ENCODE measurements around the gene LRRC28. TPM values are rescaled to one million over a fixed set of nuclear protein-coding genes. Genes with fewer than 3 reads are reported as not detected.

LRRC28 gene
- total RNA-seq, 2 donors from 2014 or later, result 21.3 to 27.7 TPM

- Mint-ChIP-seq H3K27ac (no peak overlapping the region), H3K36me3 (no peaks in the 10 kb centered on the region), H3K9me3 (no peaks in the 10 kb centered on the region)
- DNase-seq (ENCODE audit: low spot score in 2 of 2) (no peak), ATAC-seq (no peak)
These were observed 9.5 kb upstream of the LRRC28 start for GRCh38 chr15:99241752-99242151.

- Mint-ChIP-seq H3K9me3 (no peaks in the 10 kb centered on the region), H3K27ac (no peak overlapping the region), H3K36me3 (no peaks in the 10 kb centered on the region)
- ATAC-seq (no peak), DNase-seq (ENCODE audit: low spot score in 2 of 2) (no peak)
These were observed 7.0 kb upstream of the LRRC28 start for GRCh38 chr15:99244306-99244705.

- H3K36me3 Mint-ChIP-seq, result peaks cover 6% of the 10 kb centered on the region in 2 donors
- no peak overlapping the region for H3K27ac Mint-ChIP-seq
- H3K9me3 Mint-ChIP-seq, result no peaks in the 10 kb centered on the region
- ATAC-seq, result no peak
- no peak for DNase-seq (ENCODE audit: low spot score in 2 of 2)
These were observed 4.2 kb upstream of the LRRC28 start for GRCh38 chr15:99247062-99247461.

GRCh38 chr15:99248000-99248715 is 3.1 kb upstream of the LRRC28 start:
- ATAC-seq (no peak), DNase-seq (ENCODE audit: low spot score in 2 of 2) (no peak)
- no peak overlapping the region for H3K27ac Mint-ChIP-seq
- no peaks in the 10 kb centered on the region for H3K9me3 Mint-ChIP-seq
- peaks cover 6% of the 10 kb centered on the region in 2 donors for H3K36me3 Mint-ChIP-seq

GRCh38 chr15:99249270-99249841 is 1.9 kb upstream of the LRRC28 start, which contains the start of gene TTC23:
TTC23 (minus strand) TSS chr15:99249581; CDS start chr15:99228712, 20,869 bp downstream.
- H3K27ac Mint-ChIP-seq, result peak within 1 kb of the TSS in 1 of 2 donors; percentile 96
- DNase-seq (ENCODE audit: low spot score in 2 of 2), result no peak
- no peaks in the 10 kb centered on the region for H3K9me3 Mint-ChIP-seq
- peaks cover 6% of the 10 kb centered on the region in 2 donors for H3K36me3 Mint-ChIP-seq
- no peak for ATAC-seq

GRCh38 chr15:99250001-99250400 is 1.3 kb upstream of the LRRC28 start:
- ATAC-seq (no peak), DNase-seq (ENCODE audit: low spot score in 2 of 2) (no peak)
- no peak overlapping the region for H3K27ac Mint-ChIP-seq
- H3K9me3 Mint-ChIP-seq, result no peaks in the 10 kb centered on the region
- H3K36me3 Mint-ChIP-seq, result peaks cover 6% of the 10 kb centered on the region in 2 donors

GRCh38 chr15:99250494-99250856 is 806 bp upstream of the LRRC28 start:
- no peak for ATAC-seq
- no peaks in the 10 kb centered on the region for H3K9me3 Mint-ChIP-seq
- H3K36me3 Mint-ChIP-seq, result peaks cover 6% of the 10 kb centered on the region in 2 donors
- H3K27ac Mint-ChIP-seq, result peak overlapping the region; percentile 79 to 96
- DNase-seq (ENCODE audit: low spot score in 2 of 2), result no peak

- Mint-ChIP-seq H3K27ac (no peak overlapping the region), H3K9me3 (no peaks in the 10 kb centered on the region), H3K36me3 (peaks cover 8 to 13% of the 10 kb centered on the region in 2 donors)
- no peak for ATAC-seq
- DNase-seq (ENCODE audit: low spot score in 2 of 2), result no peak
These were observed 1.0 kb downstream of the LRRC28 start for GRCh38 chr15:99252326-99252725.

- H3K36me3 Mint-ChIP-seq, result peaks cover 18 to 19% of the 10 kb centered on the region in 2 donors
- ATAC-seq (no peak), DNase-seq (ENCODE audit: low spot score in 2 of 2) (no peak)
- no peaks in the 10 kb centered on the region for H3K9me3 Mint-ChIP-seq
- peak overlapping the region; percentile 5 for H3K27ac Mint-ChIP-seq
These were observed 2.3 kb downstream of the LRRC28 start for GRCh38 chr15:99253381-99254090.

- DNase-seq (ENCODE audit: low spot score in 2 of 2) (no peak), ATAC-seq (no peak)
- no peaks in the 10 kb centered on the region for H3K9me3 Mint-ChIP-seq
- H3K36me3 Mint-ChIP-seq, result peaks cover 12 to 14% of the 10 kb centered on the region in 2 donors
- H3K27ac Mint-ChIP-seq, result no peak overlapping the region
These were observed 5.9 kb downstream of the LRRC28 start for GRCh38 chr15:99257107-99257750.

- no peak for DNase-seq (ENCODE audit: low spot score in 2 of 2)
- no peak overlapping the region for H3K27ac Mint-ChIP-seq
- H3K9me3 Mint-ChIP-seq, result no peaks in the 10 kb centered on the region
- no peaks in the 10 kb centered on the region for H3K36me3 Mint-ChIP-seq
- no peak for ATAC-seq
These were observed 12.8 kb downstream of the LRRC28 start for GRCh38 chr15:99264125-99264524.

GRCh38 chr15:99265541-99266070 is 14.3 kb downstream of the LRRC28 start:
- H3K9me3 Mint-ChIP-seq, result no peaks in the 10 kb centered on the region
- no peaks in the 10 kb centered on the region for H3K36me3 Mint-ChIP-seq
- H3K27ac Mint-ChIP-seq, result peak overlapping the region in 1 of 2 donors; percentile 5
- ATAC-seq, result no peak
- DNase-seq (ENCODE audit: low spot score in 2 of 2), result no peak

- H3K36me3 Mint-ChIP-seq, result no peaks in the 10 kb centered on the region
- no peak for ATAC-seq
- H3K27ac Mint-ChIP-seq, result no peak overlapping the region
- no peak for DNase-seq (ENCODE audit: low spot score in 2 of 2)
- no peaks in the 10 kb centered on the region for H3K9me3 Mint-ChIP-seq
These were observed 16.7 kb downstream of the LRRC28 start for GRCh38 chr15:99267957-99268356.

GRCh38 chr15:99268431-99268830 is 17.1 kb downstream of the LRRC28 start:
- DNase-seq (ENCODE audit: low spot score in 2 of 2) (no peak), ATAC-seq (no peak)
- no peaks in the 10 kb centered on the region for H3K9me3 Mint-ChIP-seq
- no peak overlapping the region for H3K27ac Mint-ChIP-seq
- no peaks in the 10 kb centered on the region for H3K36me3 Mint-ChIP-seq

GRCh38 chr15:99273801-99274200 is 22.5 kb downstream of the LRRC28 start:
- ATAC-seq, result no peak
- H3K9me3 Mint-ChIP-seq, result no peaks in the 10 kb centered on the region

GRCh38 chr15:99275061-99275460 is 23.8 kb downstream of the LRRC28 start:
- DNase-seq (ENCODE audit: low spot score in 2 of 2) (no peak), ATAC-seq (no peak)
- Mint-ChIP-seq H3K36me3 (peaks cover 12 to 14% of the 10 kb centered on the region in 2 donors), H3K9me3 (no peaks in the 10 kb centered on the region), H3K27ac (no peak overlapping the region)

More at GRCh38 chr15:99273801-99274200, 22.5 kb downstream of the LRRC28 start:
- DNase-seq (ENCODE audit: low spot score in 2 of 2), result no peak
- Mint-ChIP-seq H3K36me3 (peaks cover 0 to 2% of the 10 kb centered on the region in 2 donors), H3K27ac (no peak overlapping the region)
